ENCODE results near the gene PSPN.
"Not testable (repeated sequence)": the region's sequence is repeated elsewhere in the genome, so short reads cannot be mapped to it uniquely, and the experiment has no call there.

PSPN gene

GRCh38 chr19:6373096-6373812 is 2.5 kb downstream of the PSPN start:
- peak; percentile 99 for DNase-seq (ENCODE audit: low spot score)

GRCh38 chr19:6372594-6373095 is 3.1 kb downstream of the PSPN start, which contains the start of gene ALKBH7:
Gene ALKBH7 (plus strand): TSS chr19:6372794. CDS start chr19:6372821, 27 bp downstream.
- DNase-seq (ENCODE audit: low spot score) = peak; percentile 98

- DNase-seq (ENCODE audit: low spot score) = no peak
These were observed 11.4 kb downstream of the PSPN start for GRCh38 chr19:6364353-6364752.

GRCh38 chr19:6362351-6362801 is 13.4 kb downstream of the PSPN start:
- no peak for DNase-seq (ENCODE audit: low spot score)

- peak; percentile 5 for DNase-seq (ENCODE audit: low spot score)
These were observed 13.7 kb downstream of the PSPN start for GRCh38 chr19:6362027-6362350.

- DNase-seq (ENCODE audit: low spot score) = not testable (repeated sequence)
These were observed 14.9 kb downstream of the PSPN start for GRCh38 chr19:6360857-6361216.

- DNase-seq (ENCODE audit: low spot score) = not testable (repeated sequence)
These were observed 15.3 kb downstream of the PSPN start for GRCh38 chr19:6360445-6360844.

GRCh38 chr19:6359568-6360341 is 16.0 kb downstream of the PSPN start:
- DNase-seq (ENCODE audit: low spot score) = no peak

GRCh38 chr19:6358003-6358402 is 17.7 kb downstream of the PSPN start:
- no peak for DNase-seq (ENCODE audit: low spot score)

- DNase-seq (ENCODE audit: low spot score) = no peak
These were observed 18.6 kb downstream of the PSPN start for GRCh38 chr19:6357174-6357573.

GRCh38 chr19:6355321-6356040 is 20.3 kb downstream of the PSPN start:
- DNase-seq (ENCODE audit: low spot score) = not testable (repeated sequence)

GRCh38 chr19:6354098-6354674 is 21.5 kb downstream of the PSPN start:
- DNase-seq (ENCODE audit: low spot score) = peak; percentile 35

GRCh38 chr19:6352381-6353165 is 23.2 kb downstream of the PSPN start:
- DNase-seq (ENCODE audit: low spot score) = no peak

- DNase-seq (ENCODE audit: low spot score) = no peak
These were observed 25.0 kb downstream of the PSPN start for GRCh38 chr19:6350688-6351087.

- not testable (repeated sequence) for DNase-seq (ENCODE audit: low spot score)
These were observed 26.5 kb downstream of the PSPN start for GRCh38 chr19:6349271-6349670.

- no peak for DNase-seq (ENCODE audit: low spot score)
These were observed 32.3 kb downstream of the PSPN start for GRCh38 chr19:6343462-6343861.

- no peak for DNase-seq (ENCODE audit: low spot score)
These were observed 35.1 kb downstream of the PSPN start for GRCh38 chr19:6340493-6341201.

- no peak for DNase-seq (ENCODE audit: low spot score)
These were observed 41.0 kb downstream of the PSPN start for GRCh38 chr19:6334490-6335285.

GRCh38 chr19:6333439-6333838 is 42.3 kb downstream of the PSPN start, which contains the start of gene ACER1:
Gene ACER1 (minus strand): TSS chr19:6333612. CDS start chr19:6333551, 61 bp downstream.
- no peak for DNase-seq (ENCODE audit: low spot score)

- DNase-seq (ENCODE audit: low spot score) = no peak
These were observed 48.9 kb downstream of the PSPN start for GRCh38 chr19:6326815-6327214.

Measured in AG08395 (cell line).